CD4-positive, alpha-beta T cell (primary cell): ENCODE measurements around the gene JAKMIP2. TPM values are rescaled to one million over a fixed set of nuclear protein-coding genes. Genes with fewer than 3 reads are reported as not detected.

Source experiments
- ATAC-seq: fragments of 200-7000 bp; cut with Tn5 transposase; one replicate; pipeline ENCODE4 v1.10.0; 2022; ENCODE audit warnings: mild to moderate bottlenecking; ENCODE audit not compliant: poor library complexity
- CTCF ChIA-PET: fragments of 350-600 bp; sonication (Branson Sonifier 250); formaldehyde crosslinking; loops from one replicate; lab custom pipeline; 2021; ENCODE audit warnings: antibody characterized with exemption, inconsistent platforms; lab: Charles Lee
- POLR2A ChIA-PET: fragments of 350-600 bp; sonication (Branson Sonifier 250); formaldehyde crosslinking; loops from one replicate; lab custom pipeline; 2021; ENCODE audit warnings: antibody characterized with exemption, inconsistent platforms; lab: Charles Lee
- DNase-seq, 14 experiments: peaks; one replicate each; pipeline ENCODE4 v3.0.0-alpha.2; 2013 to 2020; ENCODE audit warnings: mixed read lengths in 2 of 14
- H3K27ac ChIP-seq, 2 donors: one replicate each; pipeline versions ENCODE4 v1.5.1 to v1.7.0; 2013; ENCODE audit warnings: low read length in 2 of 2, low read depth in 1 of 2, mild to moderate bottlenecking in 1 of 2
- H3K27me3 ChIP-seq, 2 experiments: 1 replicate in 1 of 2; 2 replicates in 1 of 2; pipeline versions ENCODE4 v1.6.1 to v1.7.0; 2013; ENCODE audit warnings: low read length in 2 of 2, control low read depth in 1 of 2, mild to moderate bottlenecking in 1 of 2, moderate library complexity in 1 of 2; ENCODE audit not compliant: insufficient read depth in 2 of 2, control insufficient read depth in 1 of 2
- H3K36me3 ChIP-seq: one replicate; pipeline ENCODE4 v1.6.1; 2013; ENCODE audit warnings: low read length, control low read depth; ENCODE audit not compliant: insufficient read depth
- H3K4me1 ChIP-seq: one replicate; pipeline ENCODE4 v1.6.1; 2013; ENCODE audit warnings: low read length, control low read depth; ENCODE audit not compliant: insufficient read depth
- H3K4me3 ChIP-seq: one replicate; pipeline ENCODE4 v1.5.1; 2013; ENCODE audit warnings: mild to moderate bottlenecking, low read length, moderate library complexity
- H3K9me3 ChIP-seq, 2 experiments: 1 replicate in 1 of 2; 2 replicates in 1 of 2; pipeline versions ENCODE4 v1.6.1 to v1.7.0; 2013; ENCODE audit warnings: low read length in 2 of 2, mild to moderate bottlenecking in 2 of 2, control low read depth in 1 of 2, moderate library complexity in 1 of 2; ENCODE audit not compliant: control insufficient read depth in 1 of 2, insufficient read depth in 1 of 2
- H3K27ac Mint-ChIP-seq: one replicate; pipeline ENCODE4 v1.8.0; 2020; ENCODE audit warnings: mixed read lengths
- H3K27me3 Mint-ChIP-seq: one replicate; pipeline ENCODE4 v1.8.0; 2021; ENCODE audit warnings: mixed read lengths
- H3K36me3 Mint-ChIP-seq: one replicate; pipeline ENCODE4 v1.8.0; 2021; ENCODE audit warnings: low read depth, mixed read lengths
- H3K4me1 Mint-ChIP-seq: one replicate; pipeline ENCODE4 v1.8.0; 2021; ENCODE audit warnings: low read depth, mixed read lengths
- H3K4me3 Mint-ChIP-seq: one replicate; pipeline ENCODE4 v1.8.0; 2020; ENCODE audit warnings: mild to moderate bottlenecking, mixed read lengths
- H3K9me3 Mint-ChIP-seq: one replicate; pipeline ENCODE4 v1.8.0; 2020; ENCODE audit warnings: mixed read lengths
- CTCF ChIP-seq: fragments of 200-600 bp; IDR thresholded peaks from one replicate; pipeline ENCODE4 v1.8.0; 2022; ENCODE audit warnings: antibody characterized with exemption, mild to moderate bottlenecking
- intact Hi-C, 2 experiments: fragments of 100-400 bp; cut with DNase I in 1 of 2; cut with micrococcal nuclease in 1 of 2; formaldehyde crosslinking; loops; one replicate each; pipeline versions ENCODE4 v1.15.1 to v1.9.0; 2023 to 2025; cut with DNase I, micrococcal nuclease
- total RNA-seq, 174 experiments: library from RNA in 2 of 174; stranded (reverse) in 2 of 174; gene quantifications; one replicate each; pipeline ENCODE4 v1.2.3 and lab custom pipeline; 2021 to 2026

The JAKMIP2 gene
- total RNA-seq, 2 experiments from 2014 or later: 0.74 to 1.3 TPM

GRCh38 chr5:147742151-147742550, 40.4 kb downstream of the JAKMIP2 start:
- H3K27ac Mint-ChIP-seq: no peak overlapping the region
- no peaks in the 10 kb centered on the region for H3K4me1 ChIP-seq
- POLR2A ChIA-PET: no interaction called here

GRCh38 chr5:147740864-147741263, 41.7 kb downstream of the JAKMIP2 start:
- Mint-ChIP-seq H3K4me3 (no peak overlapping the region), H3K27me3 (no peaks in the 10 kb centered on the region), H3K4me1 (no peaks in the 10 kb centered on the region), H3K36me3 (no peaks in the 10 kb centered on the region), H3K9me3 (no peaks in the 10 kb centered on the region), H3K27ac (no peak overlapping the region)
- ATAC-seq: no peak
- Histone ChIP-seq H3K36me3 (no peaks in the 10 kb centered on the region), H3K9me3 (peaks cover 0 to 5% of the 10 kb centered on the region in 2 experiments), H3K4me1 (no peaks in the 10 kb centered on the region), H3K27me3 (no peaks in the 10 kb centered on the region), H3K27ac (no peak overlapping the region), H3K4me3 (no peak overlapping the region)
- DNase-seq: no peak
- ChIA-PET POLR2A (no interaction called here), CTCF (no interaction called here)
- intact Hi-C loops: no loop called here
- no peak for TF ChIP-seq CTCF

More at GRCh38 chr5:147742151-147742550, 40.4 kb downstream of the JAKMIP2 start:
- Mint-ChIP-seq H3K27me3 (no peaks in the 10 kb centered on the region), H3K36me3 (no peaks in the 10 kb centered on the region), H3K9me3 (no peaks in the 10 kb centered on the region), H3K4me1 (no peaks in the 10 kb centered on the region), H3K4me3 (no peak overlapping the region)
- Histone ChIP-seq H3K27me3 (no peaks in the 10 kb centered on the region), H3K36me3 (no peaks in the 10 kb centered on the region), H3K27ac (no peak overlapping the region), H3K9me3 (peaks cover 0 to 5% of the 10 kb centered on the region in 2 experiments), H3K4me3 (no peak overlapping the region)
- TF ChIP-seq CTCF: no peak
- CTCF ChIA-PET: no interaction called here
- DNase-seq: no peak
- ATAC-seq: no peak
- intact Hi-C loops: no loop called here

- H3K9me3 Mint-ChIP-seq: no peaks in the 10 kb centered on the region
- H3K4me3 ChIP-seq: no peak overlapping the region
- intact Hi-C loops: no loop called here
- H3K4me1 Mint-ChIP-seq: no peaks in the 10 kb centered on the region
- no peak for ATAC-seq
- CTCF ChIA-PET: no interaction called here
- DNase-seq: no peak
- H3K27me3 ChIP-seq: no peaks in the 10 kb centered on the region
- peaks cover 0 to 5% of the 10 kb centered on the region in 2 experiments for H3K9me3 ChIP-seq
- POLR2A ChIA-PET: no interaction called here
- H3K36me3 ChIP-seq: no peaks in the 10 kb centered on the region
- no peak for TF ChIP-seq CTCF
- H3K27ac Mint-ChIP-seq: no peak overlapping the region
- no peaks in the 10 kb centered on the region for H3K36me3 Mint-ChIP-seq
- no peaks in the 10 kb centered on the region for H3K27me3 Mint-ChIP-seq
- H3K4me1 ChIP-seq: no peaks in the 10 kb centered on the region
- H3K27ac ChIP-seq: no peak overlapping the region
- H3K4me3 Mint-ChIP-seq: no peak overlapping the region
Observed at GRCh38 chr5:147737921-147738320, 44.6 kb downstream of the JAKMIP2 start.
